GM12891 (cell line): ENCODE measurements around the gene FAM184B.

Source experiments
- POLR2A ChIP-seq: IDR thresholded peaks from 2 replicates; pipeline ENCODE4 v1.6.1; 2011; ENCODE audit warnings: low read depth, low read length, control low read depth
- TAF1 ChIP-seq: IDR thresholded peaks from 2 replicates; pipeline ENCODE4 v1.6.1; 2011; ENCODE audit warnings: low read depth, low read length, control low read depth

DNA sequence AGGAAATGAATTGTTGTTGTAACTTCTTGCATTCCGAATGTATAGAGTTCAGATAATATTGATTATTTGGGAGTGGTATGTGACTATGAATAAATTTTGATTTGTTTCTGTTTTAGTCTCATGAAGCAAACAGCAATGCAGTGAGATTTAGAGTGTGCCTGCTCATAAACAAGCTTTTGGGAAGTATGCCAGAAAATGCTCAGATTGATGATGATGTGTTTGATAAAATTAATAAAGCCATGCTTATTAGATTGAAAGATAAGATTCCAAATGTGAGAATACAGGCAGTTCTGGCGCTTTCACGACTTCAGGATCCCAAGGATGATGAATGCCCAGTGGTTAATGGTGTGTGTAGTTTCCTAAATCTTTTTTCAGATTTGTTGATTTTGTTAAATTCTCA is 31.4 kb upstream of the FAM184B start:
- no peak for TF ChIP-seq POLR2A
- no peak for TF ChIP-seq TAF1
